A549 treated with Mapracorat at 1 μM for 4 hours (cell line): Measurements from ENCODE around the gene AKIP1. TPM values are rescaled to one million over a fixed set of nuclear protein-coding genes. Genes with fewer than 3 reads are reported as not detected.

Source experiments
- total RNA-seq: library from RNA; stranded (reverse); fragments of 200-300 nt; extraction: Qiagen RNA extraction; gene quantifications from 5 replicates; pipeline ENCODE4 v1.2.3, GENCODE V29; 2022

AKIP1 gene
- 38.1 to 46.7 TPM (median 44.9 TPM) in 5 replicates for total RNA-seq

GRCh38 chr11:8911029-8911823 lies at the start of gene AKIP1:
Gene AKIP1 (plus strand): TSS chr11:8911189. CDS start chr11:8911450, 261 bp downstream.

GRCh38 chr11:8932564-8933180 lies 21.7 kb downstream of the AKIP1 start, which contains the start of gene C11orf16:
Gene C11orf16 (minus strand): TSS chr11:8932947. CDS start chr11:8932308, 639 bp downstream.

GRCh38 chr11:8942518-8943066 lies 31.6 kb downstream of the AKIP1 start, which contains the start of gene ASCL3:
Gene ASCL3 (minus strand): TSS chr11:8943016. CDS start chr11:8938161, 4,855 bp downstream.

GRCh38 chr11:8964324-8965320 lies 53.6 kb downstream of the AKIP1 start, which contains the start of gene TMEM9B:
Gene TMEM9B (minus strand): TSS chr11:8964442. CDS start chr11:8964313, 129 bp downstream.

Other genes with a start within 250 kb of the AKIP1 start
- 1.7 to 2.4 TPM (median 1.9 TPM) in 5 replicates for gene TRIM66, start 228.5 kb upstream of the AKIP1 start, total RNA-seq
- gene RPL27A, start 228.4 kb upstream of the AKIP1 start, total RNA-seq = 2,523 to 2,789 TPM (median 2,628 TPM) in 5 replicates
- gene C11orf16, start 21.8 kb downstream of the AKIP1 start, total RNA-seq = not detected in 5 replicates
- gene ASCL3, start 31.8 kb downstream of the AKIP1 start, total RNA-seq = not detected in 5 replicates
- gene TMEM9B, start 53.3 kb downstream of the AKIP1 start, total RNA-seq = 34.3 to 39.7 TPM (median 37.6 TPM) in 5 replicates
- 0.60 to 0.89 TPM (median 0.85 TPM) in 5 replicates for gene NRIP3, start 92.8 kb downstream of the AKIP1 start, total RNA-seq
- gene SCUBE2, start 180.4 kb downstream of the AKIP1 start, total RNA-seq = 0.35 to 0.76 TPM (median 0.42 TPM) in 5 replicates